GM19240 (cell line): ENCODE data around the gene LDB2.

Experiments
- DNase-seq: peaks from one replicate; pipeline ENCODE4 v3.0.0; 2011; ENCODE audit warnings: low spot score; ENCODE audit not compliant: insufficient read length

Gene LDB2

DNA sequence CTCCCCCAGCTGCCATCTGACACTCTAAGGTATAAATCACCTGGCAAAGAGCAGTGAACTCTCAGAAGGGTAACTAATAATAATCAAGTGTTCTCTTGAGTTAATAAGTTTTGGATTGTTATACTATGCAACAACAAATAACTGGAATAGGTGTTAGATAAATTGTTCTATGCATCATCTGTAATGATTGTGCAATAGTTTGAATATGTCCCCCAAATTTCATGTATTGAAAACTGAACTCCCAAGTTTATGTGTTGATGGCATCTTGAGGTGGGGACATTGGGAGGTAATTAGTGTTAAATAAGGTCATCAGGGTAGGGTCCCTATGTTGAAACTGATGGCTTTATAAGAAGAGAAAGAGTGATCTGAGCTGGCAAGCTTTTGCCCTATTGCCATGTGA is 399.5 kb downstream of the LDB2 start:
- no peak for DNase-seq

DNA sequence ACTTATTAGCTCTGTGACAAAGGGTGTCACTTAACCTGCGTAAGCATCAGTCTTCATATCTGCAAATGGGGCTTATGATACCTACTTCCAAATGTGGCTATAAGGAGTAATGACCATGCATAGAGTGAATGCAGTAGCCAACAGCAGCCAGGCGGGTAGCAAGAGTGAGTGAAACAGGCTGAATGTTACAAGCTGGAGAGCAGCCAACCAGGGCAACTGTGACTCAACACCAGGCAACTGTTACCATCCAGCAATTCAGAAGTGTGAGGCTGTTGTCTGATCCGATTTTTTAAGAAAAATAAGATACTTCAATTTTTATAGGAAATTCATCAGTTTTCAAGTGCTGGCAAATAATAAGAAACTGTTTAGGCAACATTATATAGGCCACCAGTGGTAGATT is 401.9 kb downstream of the LDB2 start:
- DNase-seq = no peak

DNA sequence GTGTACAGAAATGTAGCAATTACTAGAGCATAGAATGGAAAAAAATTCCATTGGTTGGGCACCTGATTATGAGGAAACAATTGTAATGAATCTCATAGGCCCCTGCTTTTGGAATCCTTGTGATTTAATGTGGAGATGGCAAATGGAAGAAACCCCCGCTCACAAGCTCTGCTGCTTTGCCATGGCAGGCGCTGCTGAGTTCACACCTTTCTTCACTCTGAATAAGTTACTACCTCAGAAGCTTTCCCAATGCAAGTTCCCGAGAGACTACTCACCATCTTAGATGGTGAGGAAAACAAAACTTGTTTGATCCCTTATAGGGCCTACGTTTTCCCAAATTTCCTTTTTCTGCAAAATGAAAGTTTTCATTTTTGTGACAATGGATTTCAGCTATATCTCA is 405.6 kb downstream of the LDB2 start:
- no peak for DNase-seq

DNA sequence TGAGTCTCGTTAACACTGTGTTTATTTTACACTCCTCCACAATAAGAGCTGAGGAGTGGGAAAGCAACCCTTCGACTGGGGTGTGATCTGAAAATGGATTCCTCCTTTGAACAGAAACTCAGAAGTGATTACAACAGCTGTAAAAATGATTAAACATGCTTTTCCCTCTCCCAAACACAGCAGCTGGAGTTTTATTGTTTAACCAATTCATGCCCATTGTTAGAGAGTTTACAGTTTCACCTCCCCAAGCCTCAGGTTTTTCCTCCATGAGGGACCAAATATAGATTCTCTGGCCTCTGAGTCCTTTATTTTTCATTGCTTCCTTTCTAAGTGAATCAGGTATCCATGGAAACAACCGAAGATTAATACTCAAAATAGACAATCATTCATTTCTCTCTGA is 409.2 kb downstream of the LDB2 start:
- DNase-seq = no peak

DNA sequence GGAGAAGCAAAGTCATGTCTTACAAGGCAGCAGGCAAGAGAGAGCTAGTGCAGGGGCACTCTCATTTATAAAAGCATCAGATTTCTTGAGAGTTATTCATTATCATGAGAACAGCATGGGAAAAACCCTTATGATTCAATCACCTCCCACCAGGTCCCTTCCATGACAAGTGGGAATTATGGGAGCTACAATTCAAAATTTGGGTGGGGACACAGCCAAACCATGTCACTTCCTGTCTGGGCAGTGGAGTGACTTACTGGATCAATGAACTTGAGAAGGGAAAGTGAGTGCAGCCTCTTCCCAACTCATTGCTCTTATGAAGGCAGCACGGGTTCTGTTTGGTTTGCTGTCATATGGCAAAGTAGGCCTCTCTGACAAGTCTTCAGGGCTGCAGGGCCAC is 410.4 kb downstream of the LDB2 start:
- no peak for DNase-seq

DNA sequence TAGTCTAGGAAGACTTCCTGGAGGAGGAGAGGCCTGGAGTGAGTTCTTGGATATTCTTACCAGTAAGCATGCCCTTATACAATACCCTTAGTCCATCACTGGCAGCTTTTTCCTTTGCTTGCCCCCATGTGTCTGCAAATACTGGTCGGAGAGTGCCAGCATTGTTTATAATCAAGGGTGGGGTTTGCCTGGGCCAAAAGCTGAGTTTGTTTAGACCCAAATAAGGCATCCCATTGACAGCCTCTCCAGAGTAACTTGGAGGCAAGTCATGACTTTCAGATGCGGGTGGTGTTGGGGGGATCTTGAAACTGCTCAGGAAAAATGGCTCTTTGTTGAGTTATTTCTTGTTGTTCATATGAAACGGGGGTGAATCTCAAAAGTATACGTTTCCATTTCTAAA is 413.7 kb downstream of the LDB2 start:
- DNase-seq = no peak

DNA sequence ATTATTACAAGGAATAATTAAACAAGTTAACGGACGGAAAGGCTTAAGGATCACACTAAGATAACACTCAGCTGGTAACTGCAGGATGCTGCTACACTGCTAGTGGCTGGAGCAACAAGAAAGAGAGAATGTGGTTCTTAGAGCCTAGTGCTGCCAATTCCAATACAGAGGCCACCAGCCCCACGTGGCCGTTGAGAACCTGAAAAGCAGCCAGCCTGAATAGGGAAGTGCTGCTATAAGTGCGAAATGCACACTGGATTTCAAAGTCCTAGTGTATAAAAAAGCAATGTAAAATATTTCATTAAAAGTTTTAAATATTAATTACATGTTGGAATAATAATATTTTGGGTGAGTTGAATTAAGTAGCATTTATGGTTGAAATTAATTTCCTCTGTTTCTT is 414.9 kb downstream of the LDB2 start:
- no peak for DNase-seq

DNA sequence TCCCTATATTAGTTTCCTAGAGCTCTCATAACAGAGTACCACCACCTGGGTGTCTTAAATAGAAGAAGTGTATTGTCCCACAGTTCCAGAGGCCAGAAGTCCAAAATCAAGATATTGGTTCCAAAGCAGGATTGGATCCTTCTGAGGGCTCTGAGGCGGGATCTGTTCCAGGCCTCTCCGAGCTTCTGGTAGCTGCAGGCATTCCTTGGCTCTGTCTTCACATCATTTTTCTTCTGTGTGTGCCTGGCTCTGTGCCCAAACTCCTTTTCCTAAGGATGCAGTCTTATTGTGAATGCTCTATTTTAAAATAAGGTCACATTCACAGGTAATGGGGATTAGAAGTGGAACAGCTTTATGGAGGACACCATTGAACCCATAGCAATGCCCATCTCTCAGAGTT is 418.4 kb downstream of the LDB2 start:
- no peak for DNase-seq

DNA sequence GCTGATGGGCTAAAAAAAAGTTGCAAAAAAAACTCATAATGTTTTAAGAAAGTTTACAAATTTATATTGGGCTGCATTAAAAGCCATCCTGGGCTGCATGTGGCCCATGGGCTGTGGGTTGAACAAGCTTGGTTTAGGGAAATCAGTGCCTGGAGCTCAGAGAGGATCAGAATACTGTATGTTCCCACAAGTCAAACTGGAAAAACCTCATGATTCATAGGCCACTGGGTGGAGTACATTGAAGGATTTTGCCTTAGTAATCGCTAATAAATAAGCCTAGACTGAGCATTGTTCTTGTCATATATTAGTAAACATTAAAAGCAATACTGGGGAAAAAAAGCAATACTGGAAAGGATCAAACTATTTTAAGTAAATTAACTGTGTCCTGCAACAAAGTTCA is 425.9 kb downstream of the LDB2 start:
- DNase-seq = no peak

DNA sequence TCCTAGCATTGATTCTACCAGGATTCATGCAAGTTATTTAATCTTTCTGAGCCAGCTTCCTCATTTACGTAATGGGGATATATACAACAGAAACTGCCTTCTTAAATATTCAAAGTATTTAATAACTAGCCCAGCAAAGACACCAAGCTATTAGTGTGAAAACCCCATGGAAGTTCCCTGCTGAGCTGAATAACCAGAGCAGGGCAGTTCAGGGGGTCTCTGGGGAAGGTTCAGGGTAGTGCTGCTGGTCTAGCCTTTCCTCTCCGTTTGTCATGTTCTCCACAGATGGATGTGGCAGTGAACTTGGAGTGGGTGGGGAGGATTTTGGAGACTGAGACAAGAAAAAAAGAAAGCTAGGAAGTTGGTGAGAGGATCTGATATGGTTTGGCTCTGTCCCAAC is 431.4 kb downstream of the LDB2 start:
- no peak for DNase-seq

DNA sequence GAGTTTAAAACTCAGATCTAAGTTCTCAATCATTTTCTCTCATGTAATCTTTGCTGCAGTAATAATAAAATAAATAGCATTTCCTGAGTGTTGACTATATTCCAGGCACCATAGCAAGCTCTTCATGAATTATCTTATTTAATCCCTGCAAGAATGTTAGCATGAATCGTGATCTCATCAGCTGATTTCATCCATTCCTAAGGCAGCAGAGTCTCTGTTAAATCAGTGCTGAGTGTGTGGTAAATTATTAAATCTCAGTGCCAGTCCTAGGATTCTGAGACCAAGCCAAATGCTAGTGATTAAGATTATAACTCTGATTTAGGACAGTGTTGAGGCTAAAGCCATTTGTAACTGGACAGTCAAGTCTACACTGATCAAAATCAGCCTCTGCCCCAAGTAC is 431.9 kb downstream of the LDB2 start:
- DNase-seq = no peak

DNA sequence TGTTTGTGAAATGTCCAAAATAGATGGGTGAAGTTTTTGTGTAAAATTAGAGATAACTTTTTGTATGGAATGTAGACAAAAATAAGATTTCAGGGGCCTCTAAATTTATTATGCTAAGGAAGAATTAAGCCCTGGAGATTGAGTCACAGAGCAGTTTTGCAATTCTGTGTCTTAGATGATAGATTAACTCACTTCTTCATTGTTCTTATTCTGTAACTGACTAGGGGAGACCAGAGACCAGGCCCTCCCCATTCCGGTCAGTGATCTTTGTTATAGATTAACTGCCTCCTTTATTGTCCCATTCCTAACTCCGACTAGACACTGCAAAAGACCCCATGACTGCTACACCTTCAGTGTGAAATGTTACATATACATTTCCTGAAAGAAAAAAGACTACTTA is 433.8 kb downstream of the LDB2 start:
- DNase-seq = no peak

DNA sequence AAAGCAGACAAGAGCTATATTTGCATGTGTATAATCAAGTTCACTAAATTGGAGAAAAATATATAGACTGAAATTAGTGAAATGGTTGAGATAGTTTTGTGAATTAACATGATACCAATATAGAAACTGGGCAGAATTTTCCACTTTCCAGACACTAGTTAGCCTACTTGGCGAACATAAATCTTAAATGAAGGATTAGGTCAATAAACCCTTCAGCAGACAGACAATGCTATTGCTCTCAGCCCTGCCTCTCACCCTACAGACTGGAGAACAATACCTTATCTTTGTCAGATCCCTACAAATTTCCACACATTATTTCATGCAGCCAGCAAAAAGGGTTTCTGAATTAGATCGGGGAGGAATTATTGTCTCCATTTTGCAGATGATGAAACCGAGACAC is 435.8 kb downstream of the LDB2 start:
- DNase-seq = no peak

DNA sequence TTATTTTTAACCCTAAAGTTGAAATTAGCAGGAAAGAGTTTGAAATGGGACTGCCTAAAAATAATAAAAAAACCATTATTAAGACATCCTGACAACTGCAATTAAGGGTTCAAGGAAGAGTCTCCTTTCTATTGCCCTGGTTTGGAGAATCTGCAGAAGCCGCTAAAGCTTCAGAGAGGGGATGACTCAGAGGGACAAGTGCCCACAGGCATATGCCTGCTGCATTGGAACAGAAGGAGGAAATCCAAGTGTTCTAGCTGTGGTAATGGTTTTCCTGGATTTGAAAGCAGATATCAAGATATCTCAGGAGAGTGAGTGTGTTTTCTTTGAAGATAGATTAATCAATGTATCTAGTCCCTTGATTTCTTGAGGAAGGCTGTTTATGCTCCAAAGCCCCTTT is 437.1 kb downstream of the LDB2 start:
- no peak for DNase-seq

DNA sequence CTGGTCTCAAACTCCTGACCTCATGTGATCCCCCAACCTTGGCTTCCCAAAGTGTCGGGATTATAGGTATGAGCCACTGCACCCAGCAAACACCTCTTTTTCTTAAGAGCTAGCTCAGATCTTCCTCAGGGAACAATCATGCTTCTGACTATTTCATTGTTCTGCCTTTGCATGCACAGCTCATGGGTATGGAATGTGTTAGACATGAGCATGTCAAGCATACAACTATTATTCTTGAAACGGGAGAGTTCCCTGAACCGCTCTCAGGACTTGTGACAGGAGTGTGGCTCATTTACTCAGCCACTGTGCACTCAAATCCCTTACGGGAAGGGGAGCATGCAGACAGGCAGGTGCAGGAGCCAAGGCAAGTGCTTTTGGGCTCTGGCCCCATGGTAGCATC is 440.5 kb downstream of the LDB2 start:
- no peak for DNase-seq
